Endothelial cell of umbilical vein (primary cell): ENCODE measurements around the gene SYCP3. TPM values are rescaled to one million over a fixed set of nuclear protein-coding genes. Genes with fewer than 3 reads are reported as not detected.

ENCODE experiments used
- BruUV-seq: library from RNA; stranded (reverse); fragments of 400-500 nt; replicated peaks from 2 replicates; lab custom pipeline; 2021; lab: Mats Ljungman, UMichigan
- CTCF ChIA-PET: fragments of 300-600, 350-600 bp; sonication (Branson Sonifier 250); formaldehyde crosslinking; loops from one replicate; lab custom pipeline; 2021; ENCODE audit warnings: antibody characterized with exemption, inconsistent platforms; lab: Charles Lee
- POLR2A ChIA-PET: fragments of 300-600, 350-600 bp; sonication (Branson Sonifier 250); formaldehyde crosslinking; loops from one replicate; lab custom pipeline; 2021; ENCODE audit warnings: antibody characterized with exemption, inconsistent platforms; lab: Charles Lee
- DNase-seq: peaks from one replicate; pipeline ENCODE4 v3.0.0-alpha.2; 2011; ENCODE audit warnings: low read depth, low spot score
- FAIRE-seq: peaks from 2 replicates; lab custom pipeline; 2011; peaks lifted over from hg19 to GRCh38; lab: Jason Lieb, UNC
- H2AFZ ChIP-seq: 2 replicates; pipeline ENCODE4 v1.6.0; 2012; ENCODE audit warnings: low read depth, low read length, control low read depth, inconsistent platforms
- H3K27ac ChIP-seq: 2 replicates; pipeline ENCODE4 v1.5.1; 2011; ENCODE audit warnings: low read depth, mild to moderate bottlenecking, control low read depth, low read length, moderate library complexity; ENCODE audit not compliant: insufficient read depth
- H3K27me3 ChIP-seq, 2 experiments: 2 replicates each; pipeline versions ENCODE4 v1.6.0 to v1.6.1; 2011; ENCODE audit warnings: low read length in 2 of 2, mixed read lengths in 1 of 2; ENCODE audit not compliant: control insufficient read depth in 2 of 2, insufficient read depth in 2 of 2
- H3K36me3 ChIP-seq, 2 experiments: 2 replicates in 1 of 2; 3 replicates in 1 of 2; pipeline ENCODE4 v1.5.1; 2011; ENCODE audit warnings: low read length in 2 of 2, mild to moderate bottlenecking in 1 of 2, moderate library complexity in 1 of 2; ENCODE audit not compliant: control insufficient read depth in 2 of 2, insufficient read depth in 2 of 2; ENCODE audit errors: extremely low read depth in 1 of 2
- H3K4me1 ChIP-seq: 3 replicates; pipeline ENCODE4 v1.5.1; 2011; ENCODE audit warnings: mild to moderate bottlenecking, low read length; ENCODE audit not compliant: control insufficient read depth, insufficient read depth; ENCODE audit errors: extremely low read depth
- H3K4me2 ChIP-seq: 2 replicates; pipeline ENCODE4 v1.6.1; 2011; ENCODE audit warnings: low read length, control low read depth, mixed read lengths; ENCODE audit not compliant: insufficient read depth
- H3K4me3 ChIP-seq, 3 experiments: fragments of 200-600 bp in 1 of 3; sonication (generic), shearing (Covaris generic) in 1 of 3; replicated peaks in 1 of 3; 2 replicates each; pipeline ENCODE4 v1.5.1; 2011 to 2016; ENCODE audit warnings: control low read depth in 3 of 3, low read length in 3 of 3, mild to moderate bottlenecking in 2 of 3, inconsistent platforms in 1 of 3, low read depth in 1 of 3, moderate library complexity in 1 of 3; ENCODE audit not compliant: insufficient read depth in 1 of 3
- H3K79me2 ChIP-seq: 2 replicates; pipeline ENCODE4 v1.6.0; 2012; ENCODE audit warnings: low read length, inconsistent platforms; ENCODE audit not compliant: control insufficient read depth, insufficient read depth
- H3K9ac ChIP-seq: replicated peaks from 2 replicates; pipeline ENCODE3; 2011; ENCODE audit warnings: low read length, control low read depth; ENCODE audit not compliant: insufficient read depth; ENCODE audit errors: extremely low read depth
- H3K9me1 ChIP-seq: replicated peaks from 3 replicates; pipeline ENCODE4 v1.6.0; 2011; ENCODE audit warnings: mild to moderate bottlenecking, low read length; ENCODE audit not compliant: control insufficient read depth, insufficient read depth; ENCODE audit errors: extremely low read depth
- H3K9me3 ChIP-seq: replicated peaks from 2 replicates; pipeline ENCODE4 v1.5.1; 2012; ENCODE audit warnings: low read length, inconsistent platforms; ENCODE audit not compliant: control insufficient read depth, insufficient read depth
- H4K20me1 ChIP-seq: replicated peaks from 2 replicates; pipeline ENCODE3; 2011; ENCODE audit warnings: mild to moderate bottlenecking, low read length; ENCODE audit not compliant: control insufficient read depth, insufficient read depth; ENCODE audit errors: extremely low read depth
- EZH2 ChIP-seq: IDR thresholded peaks from 2 replicates; pipeline ENCODE4 v1.6.1; 2012; ENCODE audit warnings: borderline replicate concordance, low read depth, mild to moderate bottlenecking, moderate library complexity, low read length, inconsistent platforms; ENCODE audit not compliant: severe bottlenecking
- FOS ChIP-seq: IDR thresholded peaks from 2 replicates; pipeline ENCODE4 v1.6.1; 2011; ENCODE audit warnings: mild to moderate bottlenecking, low read length, moderate library complexity, borderline replicate concordance; ENCODE audit not compliant: insufficient read depth
- GATA2 ChIP-seq: IDR thresholded peaks from 2 replicates; pipeline ENCODE4 v1.7.0; 2011; ENCODE audit warnings: low read depth, mild to moderate bottlenecking, moderate library complexity, mixed read lengths, low read length; ENCODE audit not compliant: insufficient read length, insufficient read depth
- JUN ChIP-seq: IDR thresholded peaks from 2 replicates; pipeline ENCODE4 v1.6.1; 2011; ENCODE audit warnings: borderline replicate concordance, low read depth; ENCODE audit not compliant: insufficient read length, insufficient read depth
- MYC ChIP-seq: IDR thresholded peaks from one replicate; pipeline ENCODE4 v1.6.1; 2011; ENCODE audit warnings: mild to moderate bottlenecking, low read depth, low read length
- POLR2A ChIP-seq: IDR thresholded peaks from 2 replicates; pipeline ENCODE4 v1.6.1; 2012; ENCODE audit warnings: low read depth, mild to moderate bottlenecking, control low read depth, low read length
- POLR2AphosphoS5 ChIP-seq: IDR thresholded peaks from 2 replicates; pipeline ENCODE4 v1.6.1; 2012; ENCODE audit warnings: low read depth, mild to moderate bottlenecking, control low read depth, low read length, moderate library complexity; ENCODE audit not compliant: insufficient read depth
- dilution Hi-C: fragments of 300-500 bp; cut with MboI; formaldehyde crosslinking; loops from one replicate; pipeline ENCODE4 v1.15.0; 2019; ENCODE audit warnings: low sequenced_read_pairs; ENCODE audit not compliant: extremely low pct_ligation_motif_present
- intact Hi-C: fragments of 100-400 bp; cut with micrococcal nuclease; formaldehyde crosslinking; loops from one replicate; pipeline ENCODE4 v1.10.0; 2022
- polyA plus RNA-seq, 4 experiments: library from polyadenylated mRNA; depleted of rRNA in 3 of 4; stranded (reverse) in 3 of 4; unstranded in 1 of 4; fragments of >200 nt; gene quantifications; 2 replicates each; pipeline versions ENCODE4 v1.2.1 to v1.2.3, GENCODE V29; 2011 to 2012; ENCODE audit warnings: missing spikeins in 1 of 4
- total RNA-seq: library from RNA; stranded (reverse); gene quantifications from 2 replicates; pipeline ENCODE4 v1.2.3, GENCODE V29; 2021
- TF ChIP-seq, protein P1 (sequence below): IDR thresholded peaks from 2 replicates; pipeline ENCODE4 v1.6.1; 2011; ENCODE audit not compliant: insufficient read depth, insufficient read length
- TF ChIP-seq, protein P2 (sequence below), 2 donors: IDR thresholded peaks; 1 replicate in 1 of 2; 2 replicates in 1 of 2; pipeline ENCODE4 v1.5.1; 2011; ENCODE audit warnings: low read length in 2 of 2, mild to moderate bottlenecking in 2 of 2, moderate library complexity in 2 of 2, control low read depth in 1 of 2, inconsistent platforms in 1 of 2, low read depth in 1 of 2; ENCODE audit not compliant: insufficient read depth in 1 of 2; ENCODE audit errors: extremely low read depth in 1 of 2

SYCP3 gene
- total and polyA plus RNA-seq, 2 donors (not counting 3 experiments of a cell fraction or from before 2014, with no cell fraction given) = 0.29 TPM; not detected in 1

GRCh38 chr12:101714877-101715444, 24.3 kb downstream of the SYCP3 start:
- Histone ChIP-seq H3K4me2 (no peak overlapping the region), H2AFZ (no peak overlapping the region), H3K27ac (no peak overlapping the region), H3K27me3 (no peaks in the 10 kb centered on the region), H3K79me2 (peaks cover 8% of the 10 kb centered on the region), H3K9ac (no peak overlapping the region), H3K36me3 (no peaks in the 10 kb centered on the region), H3K4me3 (no peak overlapping the region), H3K9me1 (no peaks in the 10 kb centered on the region), H4K20me1 (no peaks in the 10 kb centered on the region), H3K4me1 (no peaks in the 10 kb centered on the region), H3K9me3 (no peaks in the 10 kb centered on the region)
- CTCF ChIA-PET = interaction anchor here (1.8 kb wide), 1 partner anchor 44 kb away, joined by 8 read pairs; no protein-coding TSS in a partner anchor
- TF ChIP-seq JUN = no peak
- TF ChIP-seq, protein P1, sequence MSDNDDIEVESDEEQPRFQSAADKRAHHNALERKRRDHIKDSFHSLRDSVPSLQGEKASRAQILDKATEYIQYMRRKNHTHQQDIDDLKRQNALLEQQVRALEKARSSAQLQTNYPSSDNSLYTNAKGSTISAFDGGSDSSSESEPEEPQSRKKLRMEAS = no peak
- no peak for TF ChIP-seq MYC
- TF ChIP-seq GATA2 = no peak
- no peak for TF ChIP-seq POLR2AphosphoS5
- no peak for TF ChIP-seq FOS
- TF ChIP-seq, protein P2, sequence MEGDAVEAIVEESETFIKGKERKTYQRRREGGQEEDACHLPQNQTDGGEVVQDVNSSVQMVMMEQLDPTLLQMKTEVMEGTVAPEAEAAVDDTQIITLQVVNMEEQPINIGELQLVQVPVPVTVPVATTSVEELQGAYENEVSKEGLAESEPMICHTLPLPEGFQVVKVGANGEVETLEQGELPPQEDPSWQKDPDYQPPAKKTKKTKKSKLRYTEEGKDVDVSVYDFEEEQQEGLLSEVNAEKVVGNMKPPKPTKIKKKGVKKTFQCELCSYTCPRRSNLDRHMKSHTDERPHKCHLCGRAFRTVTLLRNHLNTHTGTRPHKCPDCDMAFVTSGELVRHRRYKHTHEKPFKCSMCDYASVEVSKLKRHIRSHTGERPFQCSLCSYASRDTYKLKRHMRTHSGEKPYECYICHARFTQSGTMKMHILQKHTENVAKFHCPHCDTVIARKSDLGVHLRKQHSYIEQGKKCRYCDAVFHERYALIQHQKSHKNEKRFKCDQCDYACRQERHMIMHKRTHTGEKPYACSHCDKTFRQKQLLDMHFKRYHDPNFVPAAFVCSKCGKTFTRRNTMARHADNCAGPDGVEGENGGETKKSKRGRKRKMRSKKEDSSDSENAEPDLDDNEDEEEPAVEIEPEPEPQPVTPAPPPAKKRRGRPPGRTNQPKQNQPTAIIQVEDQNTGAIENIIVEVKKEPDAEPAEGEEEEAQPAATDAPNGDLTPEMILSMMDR (IDR thresholded peaks at IDR 0.05; ENCODE audit: extremely low read depth in 1 of 2, insufficient read depth in 1 of 2, low read depth in 1 of 2, low read length in 2 of 2) = no peak
- TF ChIP-seq EZH2 = no peak
- no peak for TF ChIP-seq POLR2A
- POLR2A ChIA-PET = no interaction called here
- dilution Hi-C loops = no loop called here
- intact Hi-C loops = no loop called here
- DNase-seq = no peak
- no TSS peak for BruUV-seq
- FAIRE-seq = no peak
